Mesendoderm (in vitro differentiated cells): ENCODE results near the gene TMOD1.
A peak's percentile ranks its signal among the peaks of the same experiment; 100 is the strongest.
"Not testable (repeated sequence)": the region's sequence is repeated elsewhere in the genome, so short reads cannot be mapped to it uniquely, and the experiment has no call there.

ENCODE experiments used
- DNase-seq: peaks from one replicate; pipeline ENCODE4 v3.0.0; 2013
- H2AK5ac ChIP-seq: 2 replicates; pipeline ENCODE4 v1.6.1; 2013; ENCODE audit warnings: low read length, inconsistent platforms
- H2BK120ac ChIP-seq: 2 replicates; pipeline ENCODE4 v1.6.1; 2013; ENCODE audit warnings: low read depth, mild to moderate bottlenecking, low read length, moderate library complexity, mixed read lengths
- H2BK15ac ChIP-seq: replicated peaks from 2 replicates; pipeline ENCODE4 v1.6.1; 2013; ENCODE audit warnings: low read depth, mild to moderate bottlenecking, moderate library complexity
- H2BK5ac ChIP-seq: 2 replicates; pipeline ENCODE4 v1.6.1; 2013; ENCODE audit warnings: low read length, inconsistent platforms
- H3K18ac ChIP-seq: 2 replicates; pipeline ENCODE4 v1.6.1; 2013; ENCODE audit warnings: mild to moderate bottlenecking, low read length, mixed read lengths
- H3K23ac ChIP-seq: one replicate; pipeline ENCODE4 v1.6.1; 2013; ENCODE audit warnings: low read length
- H3K27ac ChIP-seq: 2 replicates; pipeline ENCODE4 v1.5.1; 2013; ENCODE audit warnings: low read depth, mild to moderate bottlenecking, inconsistent platforms, low read length, moderate library complexity
- H3K27me3 ChIP-seq: 2 replicates; pipeline ENCODE4 v1.6.1; 2013; ENCODE audit warnings: low read length, control low read depth, mild to moderate bottlenecking, inconsistent platforms; ENCODE audit not compliant: insufficient read depth, poor library complexity
- H3K36me3 ChIP-seq: 2 replicates; pipeline ENCODE4 v1.6.1; 2013; ENCODE audit warnings: low read length, inconsistent platforms; ENCODE audit not compliant: control insufficient read depth, insufficient read depth
- H3K4ac ChIP-seq: one replicate; pipeline ENCODE4 v1.6.1; 2013; ENCODE audit warnings: low read depth, mild to moderate bottlenecking, low read length, moderate library complexity
- H3K4me1 ChIP-seq: 2 replicates; pipeline ENCODE4 v1.6.1; 2013; ENCODE audit warnings: low read depth, low read length, inconsistent platforms; ENCODE audit not compliant: control insufficient read depth
- H3K4me2 ChIP-seq: 2 replicates; pipeline ENCODE4 v1.6.1; 2013; ENCODE audit warnings: low read length
- H3K4me3 ChIP-seq: 2 replicates; pipeline ENCODE4 v1.5.1; 2013; ENCODE audit warnings: mild to moderate bottlenecking, low read length
- H3K56ac ChIP-seq: one replicate; pipeline ENCODE4 v1.6.1; 2013; ENCODE audit warnings: low read length
- H3K79me1 ChIP-seq: 2 replicates; pipeline ENCODE4 v1.6.1; 2013; ENCODE audit warnings: low read length, inconsistent platforms
- H3K79me2 ChIP-seq: 2 replicates; pipeline ENCODE4 v1.6.1; 2013; ENCODE audit warnings: mild to moderate bottlenecking, low read length; ENCODE audit not compliant: control insufficient read depth, insufficient read depth
- H3K9ac ChIP-seq: 2 replicates; pipeline ENCODE4 v1.6.1; 2013; ENCODE audit warnings: low read length, inconsistent platforms
- H4K5ac ChIP-seq: one replicate; pipeline ENCODE4 v1.6.1; 2013; ENCODE audit warnings: low read length
- H4K8ac ChIP-seq: one replicate; pipeline ENCODE4 v1.6.1; 2013; ENCODE audit warnings: low read depth, mild to moderate bottlenecking, control low read depth, low read length, moderate library complexity
- WGBS: extraction: QIAGEN DNeasy Blood & Tissue Kit; methylation state at CpG from one replicate; pipeline ENCODE4 v1.1.7; 2013; ENCODE audit warnings: low lambda C conversion rate, missing lambda C conversion rate; ENCODE audit not compliant: insufficient coverage; ENCODE audit errors: extremely low coverage; 5-methylcytosine and 5-hydroxymethylcytosine counted together

TMOD1 gene

GRCh38 chr9:97604901-97605645 is 103.6 kb downstream of the TMOD1 start:
- H4K5ac ChIP-seq: no peak overlapping the region
- no peaks in the 10 kb centered on the region for H3K79me1 ChIP-seq
- no peaks in the 10 kb centered on the region for H3K79me2 ChIP-seq
- H3K4me3 ChIP-seq: no peak overlapping the region
- H3K18ac ChIP-seq: no peak overlapping the region
- H3K23ac ChIP-seq: no peak overlapping the region
- H4K8ac ChIP-seq: no peak overlapping the region
- H3K56ac ChIP-seq: no peak overlapping the region
- H2BK5ac ChIP-seq: no peak overlapping the region
- no peak overlapping the region for H3K4ac ChIP-seq
- H3K36me3 ChIP-seq: peaks cover 10% of the 10 kb centered on the region
- H3K27ac ChIP-seq: no peak overlapping the region
- no peak overlapping the region for H3K9ac ChIP-seq
- WGBS: no CpG with 5 or more reads among the region's 17 CpGs
- H2AK5ac ChIP-seq: no peak overlapping the region
- H3K4me2 ChIP-seq: no peak overlapping the region
- H2BK120ac ChIP-seq: no peak overlapping the region
- no peaks in the 10 kb centered on the region for H3K4me1 ChIP-seq
- H3K27me3 ChIP-seq: no peaks in the 10 kb centered on the region
- H2BK15ac ChIP-seq: no peak overlapping the region
- DNase-seq: no peak

GRCh38 chr9:97615439-97616072 is 114.1 kb downstream of the TMOD1 start:
- peak; percentile 61 for DNase-seq
- no peak overlapping the region for H4K8ac ChIP-seq
- H3K9ac ChIP-seq: no peak overlapping the region
- H2AK5ac ChIP-seq: no peak overlapping the region
- H2BK5ac ChIP-seq: no peak overlapping the region
- no peak overlapping the region for H3K27ac ChIP-seq
- H3K23ac ChIP-seq: no peak overlapping the region
- no peak overlapping the region for H2BK15ac ChIP-seq
- H4K5ac ChIP-seq: no peak overlapping the region
- H3K4me2 ChIP-seq: no peak overlapping the region
- no peaks in the 10 kb centered on the region for H3K79me1 ChIP-seq
- no peaks in the 10 kb centered on the region for H3K27me3 ChIP-seq
- H3K4me1 ChIP-seq: no peaks in the 10 kb centered on the region
- no peaks in the 10 kb centered on the region for H3K79me2 ChIP-seq
- H3K4ac ChIP-seq: no peak overlapping the region
- H3K56ac ChIP-seq: no peak overlapping the region
- no peak overlapping the region for H3K4me3 ChIP-seq
- H3K18ac ChIP-seq: no peak overlapping the region
- H2BK120ac ChIP-seq: no peak overlapping the region
- H3K36me3 ChIP-seq: no peaks in the 10 kb centered on the region

GRCh38 chr9:97617939-97618416 is 116.5 kb downstream of the TMOD1 start:
- Histone ChIP-seq H3K4ac (no peak overlapping the region), H3K4me2 (no peak overlapping the region), H3K79me1 (no peaks in the 10 kb centered on the region), H3K18ac (no peak overlapping the region), H2BK5ac (no peak overlapping the region), H2AK5ac (no peak overlapping the region), H3K56ac (no peak overlapping the region), H3K4me3 (no peak overlapping the region), H3K9ac (no peak overlapping the region), H4K5ac (no peak overlapping the region), H3K27me3 (no peaks in the 10 kb centered on the region), H3K4me1 (no peaks in the 10 kb centered on the region), H2BK15ac (no peak overlapping the region), H3K27ac (no peak overlapping the region), H3K36me3 (no peaks in the 10 kb centered on the region), H3K79me2 (no peaks in the 10 kb centered on the region), H4K8ac (no peak overlapping the region), H3K23ac (no peak overlapping the region), H2BK120ac (no peak overlapping the region)
- no CpG with 5 or more reads among the region's 1 CpG for WGBS
- no peak for DNase-seq

GRCh38 chr9:97620063-97620462 is 118.6 kb downstream of the TMOD1 start:
- not testable (repeated sequence) for H2BK120ac ChIP-seq, H3K27ac ChIP-seq, H3K36me3 ChIP-seq, H2BK5ac ChIP-seq, H3K79me1 ChIP-seq, H3K23ac ChIP-seq, H2AK5ac ChIP-seq, H3K4me3 ChIP-seq, H3K27me3 ChIP-seq, H3K79me2 ChIP-seq, H3K56ac ChIP-seq, H3K4ac ChIP-seq, H4K5ac ChIP-seq, H2BK15ac ChIP-seq, H3K9ac ChIP-seq, H3K4me2 ChIP-seq, H3K18ac ChIP-seq, DNase-seq, H4K8ac ChIP-seq, H3K4me1 ChIP-seq
- no CpG with 5 or more reads among the region's 2 CpGs for WGBS

GRCh38 chr9:97622483-97622882 is 121.0 kb downstream of the TMOD1 start:
- not testable (repeated sequence) for H3K79me2 ChIP-seq, H2AK5ac ChIP-seq, H3K4me1 ChIP-seq, H3K18ac ChIP-seq, H3K4me3 ChIP-seq, H2BK5ac ChIP-seq, H3K4ac ChIP-seq, H3K23ac ChIP-seq, H3K56ac ChIP-seq, H3K27ac ChIP-seq, H3K4me2 ChIP-seq, H2BK15ac ChIP-seq, H3K36me3 ChIP-seq, H2BK120ac ChIP-seq, H3K27me3 ChIP-seq, H3K9ac ChIP-seq, H4K8ac ChIP-seq, DNase-seq, H4K5ac ChIP-seq, H3K79me1 ChIP-seq
- no CpG with 5 or more reads among the region's 5 CpGs for WGBS
